RKO (cell line): ENCODE measurements around the gene NPBWR2.

Source experiments
- DNase-seq: peaks from one replicate; pipeline ENCODE4 v3.0.0-alpha.2; 2016; ENCODE audit warnings: low spot score

The NPBWR2 gene

GRCh38 chr20:64071341-64072332 lies 35.7 kb downstream of the NPBWR2 start:
- no peak for DNase-seq

GRCh38 chr20:64070244-64070993 lies 36.9 kb downstream of the NPBWR2 start:
- no peak for DNase-seq

GRCh38 chr20:64069614-64070243 lies 37.6 kb downstream of the NPBWR2 start:
- peak; percentile 45 for DNase-seq

- no peak for DNase-seq
Measured at GRCh38 chr20:64069209-64069613, 38.2 kb downstream of the NPBWR2 start.

GRCh38 chr20:64068386-64069208 lies 38.8 kb downstream of the NPBWR2 start:
- DNase-seq: no peak

GRCh38 chr20:64067733-64068307 lies 39.5 kb downstream of the NPBWR2 start:
- no peak for DNase-seq

GRCh38 chr20:64067005-64067632 lies 40.2 kb downstream of the NPBWR2 start:
- no peak for DNase-seq

- DNase-seq: no peak
Measured at GRCh38 chr20:64065974-64066343, 41.4 kb downstream of the NPBWR2 start.

GRCh38 chr20:64065062-64065973 lies 42.0 kb downstream of the NPBWR2 start:
- no peak for DNase-seq

GRCh38 chr20:64064145-64064698 lies 43.1 kb downstream of the NPBWR2 start:
- no peak for DNase-seq

GRCh38 chr20:64063389-64064144 lies 43.8 kb downstream of the NPBWR2 start:
- DNase-seq: no peak

- no peak for DNase-seq
Measured at GRCh38 chr20:64062596-64063388, 44.6 kb downstream of the NPBWR2 start, which contains the start of gene TCEA2. Gene TCEA2, plus strand, starts transcription at chr20:64063198. Its CDS starts 115 bp downstream, at chr20:64063313.

GRCh38 chr20:64062276-64062595 lies 45.1 kb downstream of the NPBWR2 start:
- DNase-seq: no peak

- peak; percentile 45 for DNase-seq
Measured at GRCh38 chr20:64058536-64058935, 48.8 kb downstream of the NPBWR2 start.

- peak; percentile 40 for DNase-seq
Measured at GRCh38 chr20:64057628-64058498, 49.5 kb downstream of the NPBWR2 start.

- DNase-seq: no peak
Measured at GRCh38 chr20:64056889-64057627, 50.3 kb downstream of the NPBWR2 start.
